ENCODE data around the gene RNF227.

DNA sequence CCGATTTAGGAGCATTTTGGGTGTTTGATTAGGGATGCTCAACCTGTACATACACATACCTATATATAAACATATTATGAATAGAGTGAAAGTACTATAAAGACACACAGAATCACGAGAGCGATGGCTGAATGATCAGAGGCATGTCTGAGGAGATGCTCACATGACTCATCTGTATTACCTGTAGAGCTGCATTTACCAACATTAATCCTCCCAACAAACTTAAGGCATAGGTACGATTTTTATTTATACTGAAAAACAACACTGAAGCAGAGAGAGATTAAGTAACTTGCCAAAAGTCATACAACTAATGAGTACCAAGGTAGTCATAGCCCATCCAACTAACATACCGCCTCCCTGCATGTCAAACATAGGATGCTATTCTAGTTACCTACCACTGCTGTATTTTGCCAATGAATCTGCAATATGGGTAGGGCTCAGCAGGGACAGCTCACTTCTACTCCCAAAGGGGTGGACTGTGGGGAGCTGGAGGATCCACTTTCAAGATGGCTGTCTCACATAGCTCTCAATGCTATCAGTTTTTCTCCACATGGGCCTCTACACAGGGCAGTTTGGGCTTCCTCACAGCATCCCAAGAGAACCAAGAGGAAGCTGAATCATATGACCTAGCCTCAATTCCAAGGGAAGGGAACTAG, 51.0 kb downstream of the RNF227 start:
- no peak for TF ChIP-seq POLR2A (IDR thresholded peaks at IDR 0.05; ENCODE audit: low read depth, low read length)
- TF ChIP-seq POLR2AphosphoS5 (IDR thresholded peaks at IDR 0.05; ENCODE audit: low read depth, low read length), result no peak
- TF ChIP-seq TAF1 (IDR thresholded peaks at IDR 0.05; ENCODE audit: low read depth, low read length), result no peak

Measured in GM12891 (cell line).